ENCODE results near the gene MRTFA. TPM values are rescaled to one million over a fixed set of nuclear protein-coding genes. Genes with fewer than 3 reads are reported as not detected.

MRTFA gene
- total RNA-seq, 4 donors from 2014 or later, result 36.3 to 98.2 (median 78.1) TPM

DNA sequence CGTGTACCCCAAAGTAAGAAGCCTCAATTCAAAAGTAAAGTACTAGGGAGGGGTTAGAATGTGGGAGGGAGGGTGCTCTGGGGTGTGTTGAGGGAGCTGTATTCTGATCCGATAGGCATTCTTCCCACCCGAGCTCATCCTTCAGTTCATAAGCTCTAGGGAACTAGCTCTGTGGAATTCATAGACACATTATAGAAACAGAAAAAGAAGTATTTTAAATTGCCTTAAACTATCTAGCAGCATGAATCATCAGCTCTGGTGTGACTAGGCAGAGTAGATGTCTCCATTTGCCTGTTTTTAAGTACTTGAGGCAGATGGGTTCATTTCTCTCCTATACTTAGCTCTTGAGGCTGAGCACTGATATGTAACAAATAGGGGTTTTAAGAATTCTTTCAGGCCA is 273.5 kb downstream of the MRTFA start:
- Histone ChIP-seq H3K27me3 (no peaks in the 10 kb centered on the region), H3K4me3 (no peak overlapping the region), H3K27ac (no peak overlapping the region), H3K9me3 (no peaks in the 10 kb centered on the region), H3K4me1 (no peaks in the 10 kb centered on the region), H3K36me3 (peaks cover 3 to 86% (median 4%) of the 10 kb centered on the region in 3 donors)
- TF ChIP-seq POLR2A (IDR thresholded peaks at IDR 0.05), result no peak
- TF ChIP-seq, protein P1, sequence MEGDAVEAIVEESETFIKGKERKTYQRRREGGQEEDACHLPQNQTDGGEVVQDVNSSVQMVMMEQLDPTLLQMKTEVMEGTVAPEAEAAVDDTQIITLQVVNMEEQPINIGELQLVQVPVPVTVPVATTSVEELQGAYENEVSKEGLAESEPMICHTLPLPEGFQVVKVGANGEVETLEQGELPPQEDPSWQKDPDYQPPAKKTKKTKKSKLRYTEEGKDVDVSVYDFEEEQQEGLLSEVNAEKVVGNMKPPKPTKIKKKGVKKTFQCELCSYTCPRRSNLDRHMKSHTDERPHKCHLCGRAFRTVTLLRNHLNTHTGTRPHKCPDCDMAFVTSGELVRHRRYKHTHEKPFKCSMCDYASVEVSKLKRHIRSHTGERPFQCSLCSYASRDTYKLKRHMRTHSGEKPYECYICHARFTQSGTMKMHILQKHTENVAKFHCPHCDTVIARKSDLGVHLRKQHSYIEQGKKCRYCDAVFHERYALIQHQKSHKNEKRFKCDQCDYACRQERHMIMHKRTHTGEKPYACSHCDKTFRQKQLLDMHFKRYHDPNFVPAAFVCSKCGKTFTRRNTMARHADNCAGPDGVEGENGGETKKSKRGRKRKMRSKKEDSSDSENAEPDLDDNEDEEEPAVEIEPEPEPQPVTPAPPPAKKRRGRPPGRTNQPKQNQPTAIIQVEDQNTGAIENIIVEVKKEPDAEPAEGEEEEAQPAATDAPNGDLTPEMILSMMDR (IDR thresholded peaks at IDR 0.05), result no peak
- no peak for DNase-seq

DNA sequence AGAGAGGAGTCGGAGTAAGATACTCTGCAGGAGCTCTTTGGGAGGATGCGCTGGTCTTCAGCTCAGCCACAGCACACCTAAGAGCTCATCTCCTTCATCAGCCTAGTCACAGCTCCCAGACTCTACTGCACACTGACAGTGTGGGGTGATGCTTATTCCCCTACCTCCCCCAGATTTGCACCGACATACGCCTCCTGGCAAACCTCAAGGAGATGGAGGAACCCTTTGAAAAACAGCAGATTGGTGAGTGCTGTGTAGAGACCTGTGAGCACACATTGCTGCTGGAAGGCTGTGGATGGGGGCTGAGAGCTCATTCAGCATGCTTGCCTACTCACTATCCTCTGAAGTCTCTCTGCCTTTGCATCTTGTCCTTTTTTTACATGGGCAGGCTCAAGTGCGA is 275.4 kb downstream of the MRTFA start:
- H3K27me3 ChIP-seq, result no peaks in the 10 kb centered on the region
- no peak for DNase-seq
- no peaks in the 10 kb centered on the region for H3K9me3 ChIP-seq
- H3K4me3 ChIP-seq, result no peak overlapping the region
- H3K27ac ChIP-seq, result no peak overlapping the region
- H3K36me3 ChIP-seq, result peaks cover 3 to 93% (median 4%) of the 10 kb centered on the region in 3 donors
- H3K4me1 ChIP-seq, result no peaks in the 10 kb centered on the region
- TF ChIP-seq, protein P1 (IDR thresholded peaks at IDR 0.05), result no peak
- TF ChIP-seq POLR2A (IDR thresholded peaks at IDR 0.05), result no peak

Other genes starting within 250 kb of the MRTFA start
- gene MCHR1, start 42.8 kb upstream of the MRTFA start, total RNA-seq, result not detected
- gene SLC25A17, start 182.6 kb upstream of the MRTFA start, total RNA-seq, result 10 to 100 TPM in 3 of 4 donors, 1 to 10 TPM in 1; 9.8 to 19.2 (median 13.9) TPM
- 10 to 100 TPM; 53.4 to 75.1 (median 72.0) TPM for gene ST13, start 219.9 kb upstream of the MRTFA start, total RNA-seq
- 10 to 100 TPM in 1 of 4 donors, 1 to 10 TPM in 3; 1.4 to 10.5 (median 6.6) TPM for gene XPNPEP3, start 220.4 kb upstream of the MRTFA start, total RNA-seq
- 1 to 10 TPM in 3 of 4 donors, not detected in 1; 3.9 to 5.2 (median 4.4) TPM for gene DNAJB7, start 225.4 kb upstream of the MRTFA start, total RNA-seq